GM19455 (cell line): ENCODE results near the gene OPRL1.
"Not testable (repeated sequence)": the region's sequence is repeated elsewhere in the genome, so short reads cannot be mapped to it uniquely, and the experiment has no call there.

Source experiments
- ATAC-seq: cut with Tn5 transposase; IDR thresholded peaks from one replicate; pipeline ENCODE4 v1.9.1; 2021; ENCODE audit not compliant: unreplicated experiment

The OPRL1 gene

GRCh38 chr20:64114356-64114971 lies 34.6 kb downstream of the OPRL1 start:
- no peak for ATAC-seq

DNA sequence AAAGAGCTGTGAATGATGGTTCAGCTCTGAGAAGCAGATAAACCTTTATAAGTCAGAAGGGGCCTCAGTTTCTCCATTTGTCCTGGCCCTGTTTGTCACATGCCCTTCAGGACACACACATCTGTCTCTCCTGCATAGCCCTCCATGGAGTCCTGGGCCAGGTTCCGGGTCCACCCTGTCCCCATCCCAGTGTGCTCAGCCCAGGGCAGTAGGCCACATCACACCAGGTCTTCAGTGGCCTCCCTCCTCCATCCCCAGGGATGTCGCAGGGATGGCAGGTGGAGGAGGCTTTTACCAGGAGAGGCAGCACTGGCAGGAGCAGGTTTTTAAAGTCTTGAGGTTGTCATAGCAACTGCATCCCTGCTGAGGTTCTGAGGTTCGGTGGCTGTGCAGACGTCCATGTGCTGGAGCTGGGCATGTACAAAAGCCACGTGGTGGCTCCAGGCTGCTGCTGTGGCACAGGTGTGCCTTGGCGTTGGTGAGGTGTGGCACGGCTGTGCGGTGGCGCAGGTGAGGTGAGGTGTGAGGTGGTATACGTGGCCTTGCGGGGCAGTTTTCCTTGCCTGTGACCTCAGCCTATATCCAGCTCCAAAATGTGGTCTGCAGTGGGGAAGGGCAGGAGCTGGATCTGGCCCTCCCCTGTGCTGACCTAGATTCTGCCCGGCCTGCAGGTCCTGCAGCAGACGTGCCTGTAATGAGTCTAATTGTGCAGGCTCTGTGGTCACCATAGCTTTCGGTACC lies 35.5 kb downstream of the OPRL1 start:
- no peak for ATAC-seq

DNA sequence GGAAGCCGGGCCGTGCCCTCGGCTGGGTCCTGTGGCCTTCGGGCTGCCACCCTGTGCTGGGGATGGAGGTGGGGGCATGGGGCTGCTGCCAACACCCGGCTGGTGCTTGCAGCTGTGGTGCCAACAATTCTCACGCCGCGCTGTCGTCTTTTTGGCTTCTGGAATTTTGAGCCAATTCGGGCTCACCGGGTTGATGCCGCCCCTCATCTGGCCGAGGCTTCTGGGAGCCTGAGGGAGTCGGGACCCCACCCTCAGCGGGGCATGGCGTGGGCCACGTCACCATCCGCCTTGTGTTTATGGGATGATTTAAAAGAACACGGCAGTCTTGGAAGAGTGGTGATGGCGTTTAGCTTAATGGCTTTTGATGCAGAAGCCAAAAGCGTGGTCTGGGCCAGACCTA lies 36.1 kb downstream of the OPRL1 start:
- no peak for ATAC-seq

DNA sequence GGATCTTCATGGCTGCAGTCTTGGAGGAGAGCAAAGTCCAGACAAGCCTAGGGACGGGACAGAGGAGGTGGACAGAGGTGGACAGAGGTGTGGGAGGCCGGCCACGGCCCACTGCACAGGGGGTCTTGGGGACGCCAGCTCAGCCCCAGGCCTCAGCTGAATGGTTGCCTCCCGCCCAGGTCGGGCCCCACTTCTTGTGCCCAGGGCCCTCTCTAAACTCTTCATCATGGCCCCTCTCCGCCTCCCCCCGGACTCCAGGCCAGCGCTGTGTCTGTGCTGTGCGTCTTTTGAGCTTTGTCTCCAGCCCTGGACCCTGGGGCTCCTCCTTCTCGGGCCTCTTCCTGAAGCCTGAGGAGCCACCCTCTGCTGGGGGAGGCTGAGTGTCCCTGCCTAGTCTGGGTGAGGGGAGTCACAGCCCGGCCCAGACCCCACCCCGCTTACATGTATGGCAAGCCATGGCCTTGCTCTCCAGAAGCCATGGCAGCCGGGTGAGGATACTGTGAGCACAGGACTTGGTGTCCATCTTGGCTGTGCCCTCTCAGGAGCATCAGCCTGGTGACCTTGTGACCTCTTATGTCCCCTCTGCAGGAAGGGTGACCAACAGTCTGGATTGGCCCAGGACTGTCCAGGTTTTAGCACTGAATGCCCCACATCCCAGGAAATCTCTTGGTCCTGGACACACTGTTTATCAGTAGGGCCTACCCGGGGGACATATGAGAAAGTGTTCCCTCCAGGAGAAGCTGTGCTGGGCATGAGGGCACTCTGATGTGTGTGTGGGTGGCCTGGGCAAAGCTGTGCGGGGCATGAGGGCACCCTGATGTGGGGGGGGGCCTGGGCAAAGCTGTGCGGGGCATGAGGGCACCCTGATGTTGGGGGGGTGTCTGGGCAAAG lies 36.9 kb downstream of the OPRL1 start:
- ATAC-seq, result no peak

GRCh38 chr20:64117432-64117777 lies 37.5 kb downstream of the OPRL1 start:
- not testable (repeated sequence) for ATAC-seq

DNA sequence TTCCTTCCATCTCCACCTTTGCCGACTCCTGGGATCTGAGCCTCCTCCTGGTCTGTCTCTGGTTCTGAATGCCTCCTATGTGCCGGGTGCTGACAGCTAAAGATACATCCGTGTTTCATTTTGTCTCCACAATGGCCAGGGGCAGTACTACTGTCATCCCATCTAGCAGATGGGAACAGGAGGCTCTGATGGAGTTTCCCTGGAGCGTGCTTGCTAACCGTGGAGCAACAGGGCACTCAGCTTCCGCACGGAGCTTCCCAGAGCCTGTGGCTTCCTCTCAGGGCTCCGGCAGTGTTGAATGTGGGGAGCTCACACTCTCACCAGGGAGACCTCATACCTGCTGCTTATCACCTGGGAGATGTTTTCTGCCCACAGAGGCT lies 39.4 kb downstream of the OPRL1 start:
- ATAC-seq, result no peak

- ATAC-seq, result no peak
Measured at GRCh38 chr20:64119681-64120341, 39.9 kb downstream of the OPRL1 start.

GRCh38 chr20:64121586-64121985 lies 41.7 kb downstream of the OPRL1 start:
- no peak for ATAC-seq

DNA sequence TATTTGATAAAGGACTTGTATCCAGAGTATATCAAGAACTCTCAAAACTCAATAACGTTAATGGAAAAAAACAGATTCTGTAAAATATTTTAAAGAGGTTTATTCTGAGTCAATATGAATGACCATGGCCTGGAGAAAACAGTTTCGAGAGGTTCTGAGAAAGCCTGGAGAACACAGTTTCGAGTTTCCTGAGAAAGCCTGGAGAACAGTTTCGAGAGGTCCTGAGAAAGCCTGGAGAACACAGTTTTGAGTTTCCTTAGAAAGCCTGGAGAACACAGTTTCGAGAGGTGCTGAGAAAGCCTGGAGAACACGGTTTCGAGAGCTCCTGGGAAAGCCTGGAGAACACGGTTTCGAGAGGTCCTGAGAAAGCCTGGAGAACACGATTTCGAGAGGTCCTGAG lies 43.0 kb downstream of the OPRL1 start:
- not testable (repeated sequence) for ATAC-seq

DNA sequence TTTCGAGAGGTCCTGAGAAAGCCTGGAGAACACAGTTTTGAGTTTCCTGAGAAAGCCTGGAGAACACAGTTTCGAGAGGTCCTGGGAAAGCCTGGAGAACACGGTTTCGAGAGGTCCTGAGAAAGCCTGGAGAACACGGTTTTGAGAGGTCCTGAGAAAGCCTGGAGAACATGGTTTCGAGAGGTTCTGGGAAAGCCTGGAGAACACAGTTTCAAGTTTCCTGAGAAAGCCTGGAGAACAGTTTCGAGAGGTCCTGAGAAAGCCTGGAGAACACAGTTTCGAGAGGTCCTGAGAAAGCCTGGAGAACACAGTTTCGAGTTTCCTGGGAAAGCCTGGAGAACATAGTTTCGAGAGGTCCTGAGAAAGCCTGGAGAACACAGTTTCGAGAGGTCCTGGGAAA lies 43.6 kb downstream of the OPRL1 start:
- not testable (repeated sequence) for ATAC-seq

GRCh38 chr20:64129146-64129782 lies 49.4 kb downstream of the OPRL1 start:
- ATAC-seq, result no peak

DNA sequence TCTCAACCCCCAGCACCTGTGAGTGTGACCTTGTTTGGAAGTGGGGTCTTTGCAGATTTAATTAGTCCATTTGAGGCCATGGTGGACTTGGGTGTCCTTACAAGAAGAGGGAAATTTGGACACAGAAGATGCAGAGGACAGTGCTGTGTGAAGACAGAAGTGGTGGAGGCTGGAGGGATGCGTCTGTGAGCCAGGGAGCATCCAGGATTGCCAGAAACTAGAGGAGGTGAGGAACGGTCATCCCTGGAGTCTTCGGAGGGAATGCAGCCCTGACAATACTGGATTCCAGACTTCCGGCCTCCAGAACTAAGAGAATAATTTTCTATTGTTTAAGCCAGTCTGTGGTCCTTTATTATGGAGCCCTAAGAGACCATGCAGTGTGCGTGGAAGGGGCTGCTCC lies 50.4 kb downstream of the OPRL1 start:
- no peak for ATAC-seq

- ATAC-seq, result no peak
Measured at GRCh38 chr20:64130876-64131275, 51.0 kb downstream of the OPRL1 start.

DNA sequence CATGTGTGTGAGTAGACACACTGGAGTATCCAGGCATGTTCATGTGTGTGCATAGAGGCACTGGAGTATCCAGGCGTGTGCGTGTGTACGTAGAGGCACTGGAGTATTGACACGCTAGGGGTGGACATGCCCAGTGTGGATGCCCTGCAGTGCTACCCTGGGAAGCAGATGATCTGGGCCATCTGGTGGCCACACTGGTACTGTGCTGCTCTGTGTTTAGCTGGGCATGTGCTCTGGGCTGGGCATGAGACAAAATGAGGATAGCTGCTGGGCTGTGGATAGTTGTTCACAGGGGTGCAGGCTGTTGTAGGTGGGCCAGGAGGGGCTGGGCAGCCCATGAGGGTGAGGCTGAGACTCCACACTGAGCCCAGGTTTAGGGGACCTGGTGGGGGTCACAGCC lies 51.5 kb downstream of the OPRL1 start:
- no peak for ATAC-seq

DNA sequence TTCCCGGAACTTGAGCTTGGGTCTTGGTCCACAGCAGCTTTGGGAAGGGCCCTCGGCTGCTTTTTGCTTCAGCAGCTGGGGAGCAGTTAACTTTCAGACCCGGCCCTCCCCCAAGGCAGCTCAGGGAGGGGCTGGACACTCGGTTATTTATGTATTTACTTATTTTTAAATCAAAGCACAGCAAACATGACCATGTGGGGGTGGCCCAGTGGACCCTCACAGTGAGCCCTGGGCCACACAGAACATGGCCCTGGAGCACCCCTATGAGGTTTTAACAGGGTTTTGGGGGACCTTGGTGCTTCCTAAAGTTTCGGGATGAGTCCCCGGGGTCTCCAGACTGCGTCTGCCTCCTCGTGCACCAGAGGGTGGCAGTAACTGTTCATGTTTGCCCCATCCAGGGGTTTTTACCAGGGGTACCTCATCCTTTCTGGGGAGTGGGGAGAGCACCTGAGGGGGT lies 54.1 kb downstream of the OPRL1 start:
- no peak for ATAC-seq

GRCh38 chr20:64134744-64135143 lies 54.9 kb downstream of the OPRL1 start:
- ATAC-seq, result not testable (repeated sequence)

GRCh38 chr20:64136004-64136710 lies 56.3 kb downstream of the OPRL1 start:
- no peak for ATAC-seq

DNA sequence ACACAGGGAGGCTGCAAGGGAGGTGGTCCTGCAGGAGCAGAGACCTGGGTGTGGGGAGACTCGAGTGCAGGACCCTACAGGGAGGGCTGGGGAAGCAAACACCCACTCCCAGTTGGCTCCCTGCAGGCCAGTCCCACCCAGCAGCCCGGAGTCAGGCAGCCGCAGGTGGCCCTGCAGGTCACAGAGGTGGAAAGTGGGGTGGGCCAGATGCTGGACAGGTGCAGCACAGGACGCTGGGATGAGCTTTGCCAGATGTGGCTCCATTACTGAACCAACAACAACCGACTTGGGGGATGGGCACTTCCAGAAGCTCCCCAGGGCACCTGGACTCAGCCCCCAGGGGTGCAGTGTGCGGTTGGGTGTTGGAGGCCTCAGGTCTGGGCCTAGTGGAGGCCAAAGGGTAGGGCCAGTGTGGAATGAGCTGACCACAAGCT lies 57.7 kb downstream of the OPRL1 start:
- ATAC-seq, result no peak

- no peak for ATAC-seq
Measured at GRCh38 chr20:64138276-64138815, 58.5 kb downstream of the OPRL1 start.
